GM21390 (cell line): Measurements from ENCODE around the gene GP1BA.

Experiments used
- ATAC-seq: cut with Tn5 transposase; IDR thresholded peaks from one replicate; pipeline ENCODE4 v1.9.1; 2021; ENCODE audit not compliant: unreplicated experiment

The GP1BA gene

DNA sequence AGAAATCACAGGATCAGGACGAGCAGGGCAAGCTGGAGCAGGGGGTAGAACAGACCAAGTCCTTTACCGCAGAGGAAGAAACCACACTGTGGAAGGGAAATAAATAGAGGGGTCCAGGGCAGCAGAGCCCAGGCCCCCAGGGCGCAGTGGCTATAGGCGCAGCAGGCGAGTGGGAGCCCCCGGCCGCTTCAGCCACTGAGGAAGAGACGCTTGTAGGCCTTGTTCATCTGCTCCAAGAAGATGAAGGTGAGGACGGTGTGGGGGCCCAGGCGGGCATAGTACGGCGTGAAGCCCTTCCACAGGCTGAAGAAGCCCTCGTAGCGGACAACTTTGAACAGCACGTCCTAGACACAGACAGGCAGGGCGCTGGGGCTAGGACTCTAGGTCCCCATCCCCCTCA lies 5.5 kb downstream of the GP1BA start:
- no peak for ATAC-seq

DNA sequence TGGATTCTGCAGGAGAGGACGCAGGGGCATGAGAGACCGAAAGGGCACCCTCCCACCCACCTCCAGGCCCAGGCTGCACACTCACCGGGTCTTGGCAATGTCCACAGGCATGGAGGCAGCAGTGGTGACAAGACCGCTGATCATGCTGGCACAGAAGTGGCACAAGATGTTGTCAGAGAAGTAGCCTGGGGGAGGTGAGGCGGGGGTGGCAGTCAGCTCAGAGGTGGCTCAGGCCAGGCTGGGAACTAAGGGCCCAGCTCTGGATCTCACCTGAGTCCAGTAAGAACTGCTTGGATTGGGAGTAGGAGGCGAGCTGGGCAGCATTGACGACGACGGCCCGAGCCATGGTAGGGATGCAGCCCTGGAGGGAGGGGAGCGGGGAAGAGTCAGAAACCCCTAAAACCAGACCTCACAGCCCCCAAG lies 6.0 kb downstream of the GP1BA start:
- ATAC-seq, result no peak

GRCh38 chr17:4938688-4939545 lies 6.8 kb downstream of the GP1BA start:
- no peak for ATAC-seq

DNA sequence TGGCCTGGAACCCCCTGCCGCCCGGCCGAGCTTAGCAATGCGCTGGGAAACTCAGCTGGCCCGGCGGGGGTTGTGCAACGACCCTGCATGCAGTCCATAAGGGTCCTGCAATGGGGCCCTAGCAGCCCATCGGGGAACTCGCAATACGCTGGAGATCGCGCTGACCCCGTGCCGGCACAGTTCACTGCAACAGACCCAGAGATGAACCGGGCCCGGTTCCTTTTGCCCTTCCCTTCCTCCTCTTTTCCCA lies 7.4 kb downstream of the GP1BA start:
- peak; percentile 2 for ATAC-seq

GRCh38 chr17:4939796-4940554 lies 7.9 kb downstream of the GP1BA start, which contains the start of the genes RNF167 and SLC25A11:
Gene RNF167 (plus strand): TSS chr17:4940268. CDS start chr17:4940910, 642 bp downstream.
Gene SLC25A11 (minus strand): TSS chr17:4940046. CDS start chr17:4939910, 136 bp downstream.
- peak; percentile 68 for ATAC-seq

DNA sequence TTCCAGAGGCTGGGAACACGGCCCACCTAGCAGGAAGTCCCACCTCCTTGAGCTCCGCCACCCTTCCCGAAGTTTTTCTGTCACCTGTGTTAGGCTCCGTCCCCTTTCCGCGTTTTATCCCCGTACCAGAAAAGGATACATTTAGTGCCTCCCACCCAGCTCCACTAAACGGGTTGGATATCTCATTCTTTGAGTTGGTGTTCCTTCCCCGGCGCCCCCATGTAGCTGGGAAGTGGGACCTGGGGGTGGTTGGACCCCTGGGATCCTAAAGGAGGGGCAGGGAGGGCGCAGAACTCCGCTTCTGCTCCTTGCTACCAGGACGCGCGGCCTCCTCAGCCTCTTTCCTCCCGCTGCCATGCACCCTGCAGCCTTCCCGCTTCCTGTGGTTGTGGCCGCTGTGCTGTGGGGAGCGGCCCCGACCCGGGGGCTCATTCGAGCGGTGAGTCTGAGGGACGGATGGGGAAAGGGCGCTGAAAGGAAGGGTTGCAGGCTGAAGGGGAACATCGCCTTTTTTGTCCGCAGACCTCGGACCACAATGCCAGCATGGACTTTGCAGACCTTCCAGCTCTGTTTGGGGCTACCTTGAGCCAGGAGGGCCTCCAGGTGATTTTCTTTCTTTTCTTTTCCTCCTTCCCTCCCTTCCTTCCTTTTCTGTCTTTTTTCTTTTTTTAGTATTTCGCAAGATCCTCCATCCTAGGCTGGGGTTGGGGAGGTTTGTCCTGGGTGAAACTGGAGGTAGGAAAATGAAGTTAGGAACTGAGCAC lies 8.7 kb downstream of the GP1BA start:
- no peak for ATAC-seq

DNA sequence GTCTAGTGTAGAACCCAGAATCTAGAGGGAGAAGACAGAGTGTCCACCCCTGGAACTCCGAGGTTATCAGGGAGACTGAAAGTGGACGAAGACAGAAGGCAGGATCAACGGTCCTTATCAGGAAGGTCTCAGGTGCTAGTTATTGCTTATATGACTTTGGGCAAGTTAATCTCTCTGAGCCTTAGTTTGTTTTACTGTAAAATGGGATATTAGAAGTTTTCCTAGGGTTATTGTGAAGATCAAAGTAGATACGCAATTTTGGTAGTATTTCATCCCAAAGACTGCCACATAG lies 9.2 kb downstream of the GP1BA start:
- ATAC-seq, result no peak

- ATAC-seq, result no peak
Observed at GRCh38 chr17:4942760-4943508, 10.9 kb downstream of the GP1BA start.

DNA sequence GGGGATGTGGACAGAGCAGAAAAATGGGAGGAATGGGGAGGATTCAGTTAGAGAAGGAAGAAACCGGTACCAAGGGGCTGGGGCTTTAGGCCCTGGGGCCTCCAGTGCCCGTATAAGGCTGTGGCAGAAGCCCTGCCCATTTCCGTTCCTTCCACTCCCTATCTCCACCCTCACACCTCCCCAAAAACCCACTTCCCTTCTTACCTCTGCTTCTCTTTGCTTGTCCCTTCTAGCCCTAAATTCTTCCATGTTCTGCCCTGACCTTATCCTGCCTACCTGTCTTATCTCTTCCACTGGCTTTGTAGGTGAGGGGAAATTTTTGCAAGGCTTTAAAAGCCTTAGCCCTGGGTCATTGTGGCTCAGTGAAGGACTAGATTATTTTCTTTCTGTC lies 12.1 kb downstream of the GP1BA start:
- ATAC-seq, result no peak

GRCh38 chr17:4944554-4945175 lies 12.6 kb downstream of the GP1BA start:
- ATAC-seq, result no peak

DNA sequence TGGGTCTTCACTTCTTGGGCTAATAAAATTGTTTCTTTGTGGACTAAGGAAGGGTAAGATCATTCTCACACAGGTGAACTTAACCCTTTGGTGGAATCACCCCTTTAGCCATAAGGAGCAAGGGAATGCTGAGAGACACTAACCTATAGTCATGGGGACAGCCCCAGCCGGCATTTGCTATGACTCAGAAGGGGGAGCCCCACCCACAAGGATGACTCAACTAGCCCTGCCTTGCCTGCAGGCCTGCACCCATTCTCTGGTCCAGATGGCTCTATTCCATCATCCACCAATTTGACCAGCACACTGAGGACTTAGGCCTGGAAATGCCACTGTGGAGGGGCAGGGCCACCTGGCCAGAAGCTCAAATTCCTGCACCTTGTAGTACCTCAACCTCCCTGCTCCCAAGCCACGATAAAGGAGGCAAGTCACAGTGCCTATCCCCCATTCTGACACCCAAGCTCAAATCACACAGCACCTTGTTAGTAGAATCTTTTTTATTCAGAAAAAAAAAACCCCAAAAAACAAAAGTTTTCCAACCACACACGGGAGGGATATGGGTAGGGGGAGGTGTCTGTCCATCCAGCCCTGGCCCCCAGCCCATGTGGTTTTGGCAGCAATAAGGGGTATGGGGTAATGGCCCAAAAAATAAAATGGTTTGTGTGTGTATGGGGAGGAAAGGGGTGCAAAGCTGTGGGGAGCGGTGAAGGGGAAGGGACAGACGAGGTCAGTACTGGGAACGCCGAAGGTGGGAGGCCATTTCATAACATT lies 13.3 kb downstream of the GP1BA start:
- ATAC-seq, result no peak

DNA sequence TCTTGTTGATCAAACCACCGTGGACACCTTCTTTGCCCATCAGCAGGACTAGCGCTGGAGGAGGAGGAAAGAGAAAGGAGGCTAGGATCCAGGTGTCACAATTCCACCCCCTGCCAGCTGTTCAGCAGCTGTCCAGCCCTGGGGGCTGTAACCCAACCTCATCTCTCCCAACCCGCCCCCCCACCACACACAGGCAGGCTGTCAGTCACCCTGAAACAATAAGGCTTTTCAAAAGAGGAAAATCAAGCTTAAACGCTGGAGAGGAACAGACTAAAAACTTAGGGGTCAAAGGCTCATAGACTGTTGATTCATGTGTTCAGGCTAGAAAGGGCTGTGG lies 13.8 kb downstream of the GP1BA start:
- no peak for ATAC-seq

DNA sequence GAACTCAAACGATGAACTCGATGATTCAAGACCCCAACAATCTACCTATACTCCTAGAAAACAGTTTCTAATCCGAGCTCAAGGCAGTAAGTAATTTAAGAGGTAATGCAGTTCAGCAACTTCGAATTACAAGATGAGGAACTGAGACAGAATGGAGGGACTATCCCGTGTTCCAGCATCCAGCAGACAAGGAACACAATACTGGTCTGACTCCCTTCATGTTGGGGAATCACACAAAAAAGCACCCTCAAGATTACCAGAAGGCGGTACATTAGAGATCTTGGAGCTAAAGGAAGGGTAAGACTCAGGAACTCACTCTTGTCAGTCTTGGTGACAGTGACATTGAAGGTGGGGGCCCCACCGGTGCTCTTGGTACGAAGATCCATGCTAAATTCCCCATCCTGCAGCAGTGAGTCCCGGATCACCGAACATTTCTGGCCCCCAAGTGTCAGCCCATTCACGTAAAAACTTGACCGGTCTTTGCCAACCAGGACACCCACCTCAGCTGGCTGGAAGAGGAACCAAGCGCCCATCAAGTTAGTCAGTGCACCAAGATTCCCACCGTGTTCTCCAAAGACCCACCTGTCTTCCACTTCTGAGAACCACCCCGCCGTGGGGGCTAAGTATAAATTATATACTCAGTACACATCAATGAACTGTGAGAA lies 14.4 kb downstream of the GP1BA start:
- no peak for ATAC-seq

DNA sequence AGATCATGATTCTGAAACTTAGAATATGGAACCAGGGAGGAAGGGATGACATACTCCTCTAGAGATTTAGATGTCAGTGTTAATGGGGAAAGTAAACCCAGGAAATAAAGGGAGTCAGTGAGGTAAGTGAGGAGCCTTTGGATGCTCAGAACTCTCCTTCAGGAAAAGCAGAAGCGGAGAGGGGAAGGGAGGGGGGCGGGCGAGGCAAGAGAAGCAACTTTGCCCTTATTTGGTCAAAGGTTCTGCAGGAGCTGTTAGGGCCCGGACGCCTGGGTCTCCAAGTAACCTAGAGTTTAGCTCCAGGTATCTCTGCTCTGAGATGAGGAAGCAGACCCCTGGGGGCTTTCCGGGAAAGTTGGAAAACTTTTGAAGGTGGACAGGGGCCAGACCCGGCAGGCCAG lies 14.9 kb downstream of the GP1BA start:
- ATAC-seq, result no peak

DNA sequence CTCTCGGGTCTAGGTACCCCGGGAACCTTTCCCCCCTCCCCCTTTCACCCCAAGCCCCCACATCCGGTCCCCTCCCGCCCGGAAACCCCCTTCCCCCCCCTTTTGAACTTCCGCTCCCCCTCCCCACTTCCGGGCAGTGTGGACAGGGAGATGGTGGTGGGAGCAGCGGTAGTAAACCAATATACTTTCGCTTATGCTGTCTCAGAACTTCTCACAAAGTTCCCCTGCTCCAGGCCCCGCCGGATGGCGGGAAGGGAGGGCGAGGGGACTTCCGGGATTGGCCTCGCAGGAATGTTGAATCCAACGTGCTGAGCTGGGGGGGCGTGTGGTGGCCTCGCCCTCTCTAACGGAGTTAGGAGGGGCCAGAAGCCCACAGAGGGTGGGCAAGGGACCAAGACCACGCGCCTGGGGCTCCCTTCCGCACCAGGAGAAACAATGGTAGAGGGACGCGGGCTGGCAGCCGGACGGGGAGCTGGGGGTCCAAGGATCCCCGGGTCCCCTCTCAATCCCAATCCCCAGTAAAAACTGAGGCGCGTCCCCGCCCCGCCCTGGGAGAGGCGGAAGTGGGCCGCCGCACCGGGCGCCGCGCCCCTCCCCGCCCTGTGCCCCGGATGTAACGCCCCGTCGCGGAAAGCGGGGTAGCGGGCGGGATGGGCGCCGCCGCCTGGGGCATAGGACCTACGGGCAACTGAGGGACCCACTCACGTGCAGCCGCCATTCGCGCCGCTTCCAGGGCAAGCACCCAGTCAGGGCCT lies 15.5 kb downstream of the GP1BA start:
- ATAC-seq, result no peak

DNA sequence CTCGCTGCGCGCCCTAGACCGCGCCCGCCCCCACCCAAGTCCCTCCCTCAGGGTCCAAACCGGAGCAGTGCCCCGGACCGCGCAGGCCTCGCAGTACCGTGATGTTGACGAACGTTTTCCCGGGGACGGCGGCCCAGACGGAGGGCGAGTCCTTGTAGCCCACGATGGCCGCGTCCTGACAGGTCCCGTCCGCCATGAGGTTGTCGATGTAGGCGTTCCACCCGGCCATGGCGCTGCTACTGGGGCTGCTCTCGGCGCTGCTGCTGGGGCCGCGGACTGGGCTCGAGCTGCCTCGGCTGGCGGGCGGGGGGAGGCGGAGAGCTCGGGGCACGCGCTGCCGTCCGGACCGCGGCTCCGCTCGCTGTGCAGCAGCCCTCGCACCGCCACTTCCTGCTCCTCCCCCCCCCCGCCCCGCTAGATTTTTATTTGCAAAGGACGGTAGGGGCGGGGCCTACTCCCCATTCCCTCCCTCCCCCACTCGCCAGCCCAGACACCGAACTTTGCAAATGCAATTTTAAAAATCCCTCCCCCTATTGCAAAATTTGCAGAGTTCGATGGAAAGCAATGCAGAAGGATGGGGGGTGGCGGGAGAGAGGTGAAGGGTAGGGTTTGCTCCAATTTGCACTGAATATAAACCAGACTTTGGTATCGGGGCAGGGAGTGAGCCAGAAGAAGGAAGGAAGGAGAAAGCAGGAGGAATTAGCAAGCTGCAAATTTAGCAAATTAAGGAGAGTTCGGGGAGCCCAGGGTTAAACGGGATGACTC lies 16.3 kb downstream of the GP1BA start, which contains the start of gene PFN1:
Gene PFN1 (minus strand): TSS at position 365 of the 765 bp plus-strand sequence. CDS start 136 bp downstream, at position 229.
- ATAC-seq, result no peak

- ATAC-seq, result no peak
Observed at GRCh38 chr17:4948931-4949320, 16.8 kb downstream of the GP1BA start.
